ENCODE measurements around the gene TMEM272.

The TMEM272 gene

GRCh38 chr13:51856027-51856736 lies 11.2 kb upstream of the TMEM272 start:
- no peak for DNase-seq (ENCODE audit: extremely low read depth in 1 of 2, low read depth in 1 of 2)

GRCh38 chr13:51849145-51850101 lies 4.4 kb upstream of the TMEM272 start:
- DNase-seq (ENCODE audit: extremely low read depth in 1 of 2, low read depth in 1 of 2), result peak in 1 of 2 donors; percentile 19

GRCh38 chr13:51848674-51849073 lies 3.7 kb upstream of the TMEM272 start:
- no peak for DNase-seq (ENCODE audit: extremely low read depth in 1 of 2, low read depth in 1 of 2)

GRCh38 chr13:51846756-51847155 lies 1.8 kb upstream of the TMEM272 start:
- DNase-seq (ENCODE audit: extremely low read depth in 1 of 2, low read depth in 1 of 2), result no peak

GRCh38 chr13:51845574-51846318 lies 769 bp upstream of the TMEM272 start:
- DNase-seq (ENCODE audit: extremely low read depth in 1 of 2, low read depth in 1 of 2), result no peak

GRCh38 chr13:51843529-51843928 lies 1.4 kb downstream of the TMEM272 start:
- no peak for DNase-seq (ENCODE audit: extremely low read depth in 1 of 2, low read depth in 1 of 2)

- DNase-seq (ENCODE audit: extremely low read depth in 1 of 2, low read depth in 1 of 2), result no peak
Observed at GRCh38 chr13:51841732-51842131, 3.2 kb downstream of the TMEM272 start.

GRCh38 chr13:51840917-51841316 lies 4.1 kb downstream of the TMEM272 start:
- no peak for DNase-seq (ENCODE audit: extremely low read depth in 1 of 2, low read depth in 1 of 2)

- DNase-seq (ENCODE audit: extremely low read depth in 1 of 2, low read depth in 1 of 2), result no peak
Observed at GRCh38 chr13:51839711-51840540, 5.1 kb downstream of the TMEM272 start.

- no peak for DNase-seq (ENCODE audit: extremely low read depth in 1 of 2, low read depth in 1 of 2)
Observed at GRCh38 chr13:51838240-51838846, 6.6 kb downstream of the TMEM272 start.

GRCh38 chr13:51837016-51837415 lies 8.0 kb downstream of the TMEM272 start:
- DNase-seq (ENCODE audit: extremely low read depth in 1 of 2, low read depth in 1 of 2), result no peak

- no peak for DNase-seq (ENCODE audit: extremely low read depth in 1 of 2, low read depth in 1 of 2)
Observed at GRCh38 chr13:51834581-51835171, 10.3 kb downstream of the TMEM272 start.

GRCh38 chr13:51833980-51834379 lies 11.0 kb downstream of the TMEM272 start:
- DNase-seq (ENCODE audit: extremely low read depth in 1 of 2, low read depth in 1 of 2), result no peak

GRCh38 chr13:51832471-51833152 lies 12.4 kb downstream of the TMEM272 start:
- peak in 1 of 2 donors; percentile 31 for DNase-seq (ENCODE audit: extremely low read depth in 1 of 2, low read depth in 1 of 2)

GRCh38 chr13:51831519-51831918 lies 13.5 kb downstream of the TMEM272 start:
- DNase-seq (ENCODE audit: extremely low read depth in 1 of 2, low read depth in 1 of 2), result no peak

- DNase-seq (ENCODE audit: extremely low read depth in 1 of 2, low read depth in 1 of 2), result no peak
Observed at GRCh38 chr13:51829568-51829899, 15.4 kb downstream of the TMEM272 start.

- DNase-seq (ENCODE audit: extremely low read depth in 1 of 2, low read depth in 1 of 2), result no peak
Observed at GRCh38 chr13:51828730-51829567, 16.0 kb downstream of the TMEM272 start.

GRCh38 chr13:51827254-51827653 lies 17.7 kb downstream of the TMEM272 start:
- DNase-seq (ENCODE audit: extremely low read depth in 1 of 2, low read depth in 1 of 2), result no peak
